H1 (cell line): ENCODE results near the gene GLE1. TPM values are rescaled to one million over a fixed set of nuclear protein-coding genes. Genes with fewer than 3 reads are reported as not detected.

ENCODE experiments used
- CTCF ChIA-PET: fragments of 300-600 bp; sonication (Branson Sonifier 250); formaldehyde crosslinking; loops from one replicate; lab custom pipeline; 2021; ENCODE audit not compliant: partially characterized antibody; lab: Charles Lee
- POLR2A ChIA-PET: fragments of 300-600 bp; sonication (Branson Sonifier 250); formaldehyde crosslinking; loops from one replicate; lab custom pipeline; 2021; ENCODE audit warnings: inconsistent platforms; ENCODE audit not compliant: partially characterized antibody; lab: Charles Lee
- DNase-seq, 2 experiments: peaks; one replicate each; pipeline versions ENCODE4 v3.0.0 to v3.0.0-alpha.2; 2010 to 2022; ENCODE audit warnings: low spot score in 2 of 2, low read depth in 1 of 2, mixed read lengths in 1 of 2
- FAIRE-seq: peaks from 2 replicates; lab custom pipeline; 2011; peaks lifted over from hg19 to GRCh38; lab: Jason Lieb, UNC
- H2AFZ ChIP-seq: 2 replicates; pipeline ENCODE4 v1.8.1; 2012; ENCODE audit warnings: low read length, inconsistent platforms
- H2AK5ac ChIP-seq: 2 replicates; pipeline ENCODE4 v1.6.1; 2013; ENCODE audit warnings: low read depth, low read length
- H2BK120ac ChIP-seq: replicated peaks from 2 replicates; pipeline ENCODE3; 2013; ENCODE audit warnings: low read depth, low read length, inconsistent platforms
- H2BK12ac ChIP-seq: 2 replicates; pipeline ENCODE4 v1.6.1; 2013; ENCODE audit warnings: low read depth, low read length
- H2BK15ac ChIP-seq: 2 replicates; pipeline ENCODE4 v1.6.1; 2013; ENCODE audit warnings: low read length
- H2BK20ac ChIP-seq: 2 replicates; pipeline ENCODE4 v1.6.1; 2013; ENCODE audit warnings: low read length
- H2BK5ac ChIP-seq: 2 replicates; pipeline ENCODE4 v1.6.1; 2013; ENCODE audit warnings: low read depth, low read length
- H3K14ac ChIP-seq: 2 replicates; pipeline ENCODE4 v1.6.1; 2013; ENCODE audit warnings: inconsistent platforms; ENCODE audit not compliant: insufficient read length
- H3K18ac ChIP-seq: 2 replicates; pipeline ENCODE4 v1.6.1; 2013; ENCODE audit warnings: low read length; ENCODE audit errors: extremely low read depth
- H3K23ac ChIP-seq: 2 replicates; pipeline ENCODE4 v1.6.1; 2013; ENCODE audit warnings: inconsistent platforms; ENCODE audit not compliant: insufficient read length
- H3K23me2 ChIP-seq: 2 replicates; pipeline ENCODE4 v1.6.1; 2013; ENCODE audit warnings: low read depth, low read length
- H3K27ac ChIP-seq: 2 replicates; pipeline ENCODE4 v1.6.1; 2011; ENCODE audit warnings: low read depth, low read length, inconsistent platforms
- H3K27me3 ChIP-seq, 4 experiments: replicated peaks in 1 of 4; 1 replicate in 1 of 4; 2 replicates in 3 of 4; pipeline versions ENCODE4 v1.6.1 to v1.8.1; 2011 to 2013; ENCODE audit warnings: low read length in 3 of 4, mild to moderate bottlenecking in 3 of 4, inconsistent platforms in 2 of 4, mixed read lengths in 2 of 4, moderate library complexity in 1 of 4; ENCODE audit not compliant: control insufficient read depth in 3 of 4, insufficient read depth in 3 of 4; ENCODE audit errors: extremely low read depth in 1 of 4
- H3K36me3 ChIP-seq, 4 experiments: 2 replicates each; pipeline versions ENCODE4 v1.6.1 to v1.8.1; 2011 to 2013; ENCODE audit warnings: mild to moderate bottlenecking in 4 of 4, low read length in 3 of 4, moderate library complexity in 2 of 4, control low read depth in 1 of 4, inconsistent platforms in 1 of 4; ENCODE audit not compliant: insufficient read depth in 4 of 4, control insufficient read depth in 2 of 4
- H3K4ac ChIP-seq: replicated peaks from 2 replicates; pipeline ENCODE3; 2013; ENCODE audit warnings: low read length, low read depth, mixed read lengths, inconsistent platforms; ENCODE audit not compliant: insufficient read length
- H3K4me1 ChIP-seq, 4 experiments: replicated peaks in 1 of 4; 1 replicate in 1 of 4; 2 replicates in 3 of 4; pipeline versions ENCODE4 v1.6.1 to v1.8.1; 2011 to 2013; ENCODE audit warnings: low read length in 3 of 4, inconsistent platforms in 2 of 4, mixed read lengths in 1 of 4; ENCODE audit not compliant: insufficient read depth in 4 of 4, control insufficient read depth in 3 of 4
- H3K4me2 ChIP-seq, 2 experiments: 2 replicates each; pipeline versions ENCODE4 v1.6.1 to v1.8.1; 2011 to 2013; ENCODE audit warnings: low read depth in 2 of 2, low read length in 2 of 2, control low read depth in 1 of 2, inconsistent platforms in 1 of 2, mild to moderate bottlenecking in 1 of 2; ENCODE audit not compliant: insufficient read depth in 1 of 2
- H3K4me3 ChIP-seq, 4 experiments: fragments of 200-600, 300-600 bp in 1 of 4; sonication (generic), shearing (Covaris generic), sonication (Bioruptor Twin) in 1 of 4; 2 replicates each; pipeline versions ENCODE4 v1.5.1 to v1.8.1; 2011 to 2016; ENCODE audit warnings: low read length in 4 of 4, low read depth in 3 of 4, control low read depth in 2 of 4, inconsistent platforms in 2 of 4, mild to moderate bottlenecking in 2 of 4, mixed read lengths in 1 of 4, moderate library complexity in 1 of 4; ENCODE audit not compliant: insufficient read depth in 2 of 4; ENCODE audit errors: extremely low read depth in 1 of 4
- H3K56ac ChIP-seq: replicated peaks from 2 replicates; pipeline ENCODE3; 2013; ENCODE audit warnings: low read depth, mild to moderate bottlenecking, mixed read lengths, low read length, inconsistent platforms; ENCODE audit not compliant: insufficient read length
- H3K79me1 ChIP-seq: 2 replicates; pipeline ENCODE4 v1.6.1; 2013; ENCODE audit warnings: low read depth, low read length, control low read depth
- H3K79me2 ChIP-seq, 2 experiments: 2 replicates each; pipeline versions ENCODE4 v1.6.1 to v1.8.1; 2012 to 2013; ENCODE audit warnings: low read length in 2 of 2, mild to moderate bottlenecking in 2 of 2, inconsistent platforms in 1 of 2; ENCODE audit not compliant: insufficient read depth in 2 of 2, control insufficient read depth in 1 of 2
- H3K9ac ChIP-seq, 4 experiments: replicated peaks in 1 of 4; 1 replicate in 1 of 4; 2 replicates in 3 of 4; pipeline versions ENCODE4 v1.6.1 to v1.8.1; 2011 to 2013; ENCODE audit warnings: low read depth in 3 of 4, low read length in 3 of 4, control low read depth in 2 of 4, mild to moderate bottlenecking in 2 of 4, moderate library complexity in 2 of 4, inconsistent platforms in 1 of 4; ENCODE audit errors: extremely low read depth in 1 of 4
- H3K9me3 ChIP-seq, 2 experiments: 2 replicates each; pipeline versions ENCODE4 v1.6.1 to v1.8.1; 2012 to 2013; ENCODE audit warnings: mild to moderate bottlenecking in 2 of 2, moderate library complexity in 2 of 2, control low read depth in 1 of 2, inconsistent platforms in 1 of 2, low read depth in 1 of 2, low read length in 1 of 2, mixed read lengths in 1 of 2; ENCODE audit not compliant: insufficient read depth in 2 of 2
- H4K20me1 ChIP-seq, 2 experiments: replicated peaks in 1 of 2; 2 replicates each; pipeline versions ENCODE3 to v1.8.1; 2011 to 2013; ENCODE audit warnings: inconsistent platforms in 2 of 2, low read length in 2 of 2, mild to moderate bottlenecking in 1 of 2; ENCODE audit not compliant: insufficient read depth in 2 of 2, control insufficient read depth in 1 of 2
- H4K5ac ChIP-seq: 2 replicates; pipeline ENCODE4 v1.6.1; 2013; ENCODE audit warnings: low read length, low read depth, mixed read lengths, inconsistent platforms; ENCODE audit not compliant: insufficient read length
- H4K8ac ChIP-seq: 2 replicates; pipeline ENCODE4 v1.8.0; 2013; ENCODE audit warnings: mild to moderate bottlenecking, moderate library complexity, low read length, inconsistent platforms; ENCODE audit not compliant: insufficient read depth; ENCODE audit errors: extremely low read depth
- H4K91ac ChIP-seq: replicated peaks from 2 replicates; pipeline ENCODE3; 2013; ENCODE audit warnings: low read length, mixed read lengths, inconsistent platforms; ENCODE audit not compliant: insufficient read length
- MAFK ChIP-seq: IDR thresholded peaks from 2 replicates; pipeline ENCODE4 v1.6.1; 2012; ENCODE audit warnings: low read depth, mild to moderate bottlenecking, improper control_type of control experiment, low read length
- RFX5 ChIP-seq: IDR thresholded peaks from 2 replicates; pipeline ENCODE4 v1.6.1; 2011; ENCODE audit warnings: low read depth, low read length, improper control_type of control experiment, borderline replicate concordance
- WGBS, 2 experiments: shearing (Covaris generic) in 1 of 2; methylation state at CpG; one replicate each; pipeline versions ENCODE4 v1.1.6 to v1.1.7; 2013 to 2015; ENCODE audit warnings: low lambda C conversion rate in 2 of 2, mixed read lengths in 2 of 2, inconsistent platforms in 1 of 2, low coverage in 1 of 2, missing lambda C conversion rate in 1 of 2; ENCODE audit not compliant: insufficient replicate concordance in 2 of 2, insufficient coverage in 1 of 2, insufficient read length in 1 of 2; ENCODE audit errors: extremely low coverage in 1 of 2, missing lambda C conversion rate in 1 of 2; 5-methylcytosine and 5-hydroxymethylcytosine counted together
- polyA plus RNA-seq, 7 experiments: library from polyadenylated mRNA; depleted of rRNA in 3 of 7; stranded (reverse) in 5 of 7; unstranded in 2 of 7; fragments of >200 nt in 5 of 7; fragments of 200-250 nt in 2 of 7; gene quantifications; 1 replicate in 5 of 7; 2 replicates in 1 of 7; 4 replicates in 1 of 7; pipeline versions ENCODE4 v1.2.1 to v1.2.3, GENCODE V29; 2011 to 2013; ENCODE audit warnings: missing spikeins in 2 of 7, mixed read lengths in 2 of 7
- total RNA-seq: library from RNA; stranded (reverse); fragmentation: NEBNext Ultra II Directional; extraction: Animal tissue kit (Norgen Biotek cat#: 25700); gene quantifications from 2 replicates; pipeline ENCODE4 v1.2.1, GENCODE V29; 2021

Gene GLE1
- total and polyA plus RNA-seq, 2 of the 8 experiments (the other 6 are each of a cell fraction or from before 2014, with no cell fraction given): 9.6 to 14.9 TPM

GRCh38 chr9:128575469-128575868 is 71.0 kb downstream of the GLE1 start:
- no peak overlapping the region for H3K23ac ChIP-seq
- no peaks in the 10 kb centered on the region for H3K9me3 ChIP-seq
- no peaks in the 10 kb centered on the region for H3K23me2 ChIP-seq
- no peak overlapping the region for H4K5ac ChIP-seq
- H3K56ac ChIP-seq: no peak overlapping the region
- no peak overlapping the region for H3K14ac ChIP-seq
- DNase-seq: no peak
- H3K4me1 ChIP-seq: no peaks in the 10 kb centered on the region
- no peak overlapping the region for H3K4ac ChIP-seq
- ChIA-PET CTCF (interaction anchor here (1.3 kb wide), 1 partner anchor 17 kb away, joined by 4 read pairs; no protein-coding TSS in a partner anchor), POLR2A (no interaction called here)
- WGBS, 2 experiments: 90% methylated on average over 4 of the region's 4 CpGs; no CpG with 5 or more reads in 1 of the 2 experiments
- no peak overlapping the region for H2AK5ac ChIP-seq
- H2AFZ ChIP-seq: no peak overlapping the region
- H2BK20ac ChIP-seq: no peak overlapping the region
- no peak overlapping the region for H3K4me2 ChIP-seq
- no peaks in the 10 kb centered on the region for H3K79me2 ChIP-seq
- H4K91ac ChIP-seq: no peak overlapping the region
- no peak overlapping the region for H3K27ac ChIP-seq
- no peak overlapping the region for H3K18ac ChIP-seq
- no peak overlapping the region for H2BK12ac ChIP-seq
- FAIRE-seq: no peak
- no peak for TF ChIP-seq MAFK
- TF ChIP-seq RFX5: no peak
- H3K27me3 ChIP-seq: peaks cover 0 to 2% (median 0%) of the 10 kb centered on the region in 4 experiments; a peak in 1 of 7 replicates
- H3K79me1 ChIP-seq: no peaks in the 10 kb centered on the region
- H3K36me3 ChIP-seq: peaks cover 24 to 66% (median 45%) of the 10 kb centered on the region in 4 experiments
- peaks cover 0 to 3% of the 10 kb centered on the region in 2 experiments for H4K20me1 ChIP-seq
- no peak overlapping the region for H2BK5ac ChIP-seq
- H4K8ac ChIP-seq: no peak overlapping the region
- H2BK15ac ChIP-seq: no peak overlapping the region
- H3K9ac ChIP-seq: no peak overlapping the region
- no peak overlapping the region for H2BK120ac ChIP-seq
- no peak overlapping the region for H3K4me3 ChIP-seq
